ENCODE results near the gene CCDC28A.

GRCh38 chr6:138782243-138782642, 8.7 kb downstream of the CCDC28A start:
- TF ChIP-seq EP300 (IDR thresholded peaks at IDR 0.05) (no peak), POLR2AphosphoS5 (IDR thresholded peaks at IDR 0.05) (no peak)

Measured in upper lobe of left lung (tissue), 4 donors.